ENCODE measurements around the gene C12orf54.
"Not testable (repeated sequence)": the region's sequence is repeated elsewhere in the genome, so short reads cannot be mapped to it uniquely, and the experiment has no call there.

C12orf54 gene

DNA sequence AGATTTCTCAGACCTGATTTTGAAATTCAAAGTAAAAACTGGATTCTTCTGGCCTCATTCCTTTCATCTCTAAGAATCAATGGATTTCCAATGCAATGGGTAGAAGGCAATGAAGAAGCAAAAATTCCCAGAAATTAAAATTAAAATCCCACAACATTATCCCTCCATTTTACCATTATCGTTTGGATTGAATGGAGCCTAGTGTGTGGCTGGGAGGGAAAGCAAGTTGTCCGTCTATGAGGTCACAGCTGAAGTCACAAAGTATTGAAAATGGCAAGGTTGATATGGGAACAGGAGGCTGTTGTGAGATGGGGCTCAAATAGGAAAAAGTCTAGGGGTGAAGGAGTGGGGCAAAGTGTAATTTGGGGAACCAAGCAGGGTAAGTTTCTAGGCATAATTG is at the start of gene C12orf54:
TSS of gene C12orf54 (plus strand) at position 301 of the 400 bp plus-strand sequence. CDS start 799 bp downstream, outside the sequence.
- DNase-seq (ENCODE audit: low read depth): no peak

DNA sequence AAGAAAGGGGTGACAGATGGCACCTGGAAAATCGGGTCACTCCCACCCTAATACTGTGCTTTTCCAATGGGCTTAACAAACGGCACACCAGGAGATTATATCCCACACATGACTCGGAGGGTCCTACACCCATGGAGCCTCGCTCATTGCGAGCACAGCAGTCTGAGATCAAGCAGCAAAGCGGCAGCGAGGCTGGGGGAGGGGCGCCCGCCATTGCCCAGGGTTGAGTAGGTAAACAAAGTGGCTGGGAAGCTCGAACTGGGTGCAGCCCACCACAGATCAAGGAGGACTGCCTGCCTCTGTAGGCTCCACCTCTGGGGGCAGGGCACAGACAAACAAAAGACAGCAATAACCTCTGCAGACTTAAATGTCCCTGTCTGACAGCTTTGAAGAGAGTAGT is 48.3 kb upstream of the C12orf54 start:
- DNase-seq (ENCODE audit: low read depth): not testable (repeated sequence)

DNA sequence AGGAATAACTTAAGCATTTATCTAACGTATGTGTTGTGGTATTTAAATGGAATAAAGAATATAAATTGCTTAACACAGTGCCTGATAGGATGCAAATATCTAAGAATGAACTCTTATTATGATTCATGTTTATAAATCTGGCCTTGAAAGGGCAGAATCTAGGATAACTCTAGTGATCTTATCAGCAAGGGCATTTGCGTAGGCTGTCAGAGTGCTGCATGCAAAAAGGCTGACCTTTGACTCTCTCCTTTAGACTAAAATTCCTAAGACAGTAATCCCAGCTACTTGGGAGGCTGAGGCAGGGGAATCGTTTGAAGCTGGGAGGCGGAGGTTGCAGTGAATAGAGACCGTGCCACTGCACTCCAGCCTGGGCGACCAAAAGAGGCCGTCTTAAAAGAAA is 41.2 kb upstream of the C12orf54 start:
- DNase-seq (ENCODE audit: low read depth): no peak

DNA sequence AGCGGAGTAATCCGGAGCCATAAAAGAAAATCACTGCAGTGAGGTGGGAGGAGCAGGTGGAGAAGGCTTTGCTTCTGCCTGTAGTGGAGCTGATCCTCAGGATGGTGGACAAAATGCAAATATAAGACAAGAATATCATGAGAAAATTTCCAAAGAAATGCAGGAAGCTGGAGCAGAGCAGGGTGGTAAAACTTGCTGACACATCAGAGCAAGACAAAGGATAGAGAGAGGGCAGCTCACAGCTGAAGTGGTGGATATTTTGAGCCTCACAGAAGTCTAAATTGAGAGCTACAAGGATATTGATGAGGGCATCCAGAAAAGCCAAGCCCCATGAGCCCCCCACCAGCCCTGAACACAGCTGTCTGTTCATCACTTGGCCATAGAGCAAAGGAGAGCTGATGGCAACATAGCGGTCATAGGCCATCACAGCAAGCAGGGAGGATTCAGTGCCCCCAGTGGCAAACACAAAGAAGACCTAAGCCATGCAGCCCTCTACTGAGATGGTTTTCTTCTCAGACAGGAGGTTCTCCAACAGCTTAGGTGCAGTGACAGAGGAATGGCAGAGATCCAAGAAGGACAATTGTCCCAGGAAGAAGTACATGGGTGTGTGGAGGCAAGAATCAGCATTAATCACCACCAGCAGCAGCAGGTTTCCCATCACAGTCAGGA is 40.0 kb upstream of the C12orf54 start:
- no peak for DNase-seq (ENCODE audit: low read depth)

DNA sequence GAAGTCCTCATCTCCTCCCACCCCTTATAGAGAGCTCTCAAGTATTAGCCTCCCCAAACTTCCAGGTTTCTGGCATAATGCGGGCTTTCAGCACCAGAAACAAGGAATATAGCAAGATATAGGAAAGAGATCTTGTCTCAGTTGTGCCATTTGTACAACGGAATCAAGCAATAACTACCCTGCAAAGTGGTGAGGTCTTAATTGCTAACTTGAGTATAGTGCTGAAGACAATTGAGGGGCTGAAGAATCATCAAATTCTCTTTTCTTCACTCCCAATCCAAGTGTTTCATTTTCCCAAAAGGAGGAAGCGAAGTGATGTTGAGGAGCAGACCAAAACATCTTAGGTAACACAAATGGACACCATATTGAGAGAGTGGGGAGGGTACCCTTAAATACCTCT is 36.8 kb upstream of the C12orf54 start:
- DNase-seq (ENCODE audit: low read depth): no peak

DNA sequence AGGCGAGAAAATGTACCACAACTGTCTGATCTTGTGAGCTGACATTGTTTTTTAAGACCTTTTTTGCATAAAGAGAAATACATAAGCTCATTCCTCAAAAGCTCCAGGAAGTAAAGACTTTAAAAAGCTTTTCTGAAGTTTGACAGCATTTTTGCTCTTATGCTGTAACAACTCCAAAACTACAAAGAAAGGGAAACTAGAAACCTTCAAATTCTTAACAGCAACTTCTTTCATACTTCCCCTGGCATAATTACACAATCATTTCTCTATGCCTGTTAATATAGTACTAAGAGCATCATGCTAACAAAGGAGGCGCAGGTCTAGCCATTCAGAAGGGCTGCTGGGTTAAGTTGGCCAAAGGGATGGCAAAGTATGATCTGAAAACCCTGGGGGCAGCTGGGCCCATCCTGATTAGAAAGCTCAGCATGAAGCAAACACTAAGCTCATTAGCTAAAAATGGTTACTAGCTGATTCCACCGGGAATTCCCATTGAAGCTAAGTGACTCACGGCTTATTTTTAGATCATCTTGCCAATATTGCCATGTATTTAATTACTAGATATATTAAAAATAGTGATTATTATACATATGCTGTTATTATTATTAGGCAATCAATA is 36.0 kb upstream of the C12orf54 start:
- no peak for DNase-seq (ENCODE audit: low read depth)

DNA sequence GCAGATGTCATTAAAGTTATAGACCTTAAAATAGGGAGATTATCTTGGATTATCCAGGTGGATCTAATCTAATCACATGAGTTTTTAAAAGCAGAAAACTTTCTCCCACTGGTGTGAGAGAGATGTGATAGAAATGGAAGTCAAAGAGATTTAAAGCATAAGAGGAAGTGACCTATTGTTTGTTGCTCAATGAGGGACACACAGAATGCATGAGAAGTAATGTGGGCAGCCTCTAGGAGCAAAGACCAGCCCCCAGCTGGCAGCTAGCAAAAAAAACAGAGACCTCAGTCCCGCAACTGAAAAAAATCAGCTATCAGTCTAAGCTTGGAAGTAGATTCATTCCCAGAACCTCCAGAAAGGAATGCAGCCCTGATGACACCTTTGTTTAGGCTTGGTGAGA is 34.5 kb upstream of the C12orf54 start:
- no peak for DNase-seq (ENCODE audit: low read depth)

DNA sequence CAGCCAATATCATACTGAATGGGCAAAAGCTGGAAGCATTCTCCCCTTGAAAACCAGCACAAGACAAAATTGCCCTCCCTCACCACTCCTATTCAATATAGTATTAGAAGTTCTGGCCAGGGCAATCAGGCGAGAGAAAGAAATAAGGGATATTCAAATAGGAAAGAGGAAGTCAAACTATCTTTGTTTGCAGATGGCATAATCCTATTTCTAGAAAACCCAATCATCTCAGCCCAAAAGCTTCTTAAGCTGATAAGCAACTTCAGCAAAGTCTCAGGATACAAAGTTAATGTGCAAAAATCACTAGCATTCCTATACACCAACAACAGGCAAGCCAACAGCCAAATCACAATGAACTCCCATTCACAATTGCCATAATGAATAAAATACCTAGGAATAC is 30.9 kb upstream of the C12orf54 start:
- peak; percentile 52 for DNase-seq (ENCODE audit: low read depth)

DNA sequence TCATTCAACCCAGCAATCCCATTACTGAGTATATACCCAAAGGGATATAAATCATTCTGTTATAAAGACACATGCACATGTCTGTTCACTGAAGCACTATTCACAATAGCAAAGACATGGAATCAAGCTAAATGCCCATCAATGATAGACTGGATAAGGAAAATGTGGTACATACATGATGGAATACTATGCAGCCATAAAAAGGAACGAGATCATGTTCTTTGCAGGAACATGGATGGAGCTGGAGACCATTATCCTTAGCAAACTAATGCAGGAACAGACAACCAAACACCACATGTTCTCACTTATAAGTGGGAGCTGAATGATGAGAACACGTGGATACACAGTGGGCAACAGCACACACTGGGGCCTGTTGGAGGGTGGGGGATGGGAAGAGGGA is 29.3 kb upstream of the C12orf54 start:
- DNase-seq (ENCODE audit: low read depth): not testable (repeated sequence)

DNA sequence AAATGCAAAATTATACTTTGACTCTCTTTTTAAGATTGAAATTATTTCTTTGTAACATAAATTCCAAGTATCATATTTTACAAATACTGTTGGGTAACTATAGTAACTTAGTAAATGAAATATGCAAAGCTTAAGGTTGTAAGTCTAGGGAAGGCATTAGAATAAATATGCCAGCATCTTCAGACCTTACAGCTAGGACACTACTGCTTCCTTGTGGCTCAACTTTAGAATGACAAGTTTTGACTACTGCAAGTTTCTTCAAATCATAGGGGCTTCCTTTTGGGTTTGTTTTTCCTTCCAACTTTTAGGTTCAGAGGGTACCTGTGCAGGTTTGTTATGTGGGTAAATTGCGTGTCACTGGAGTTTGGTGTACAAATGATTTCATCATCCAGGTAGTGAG is 27.6 kb upstream of the C12orf54 start:
- peak; percentile 21 for DNase-seq (ENCODE audit: low read depth)

DNA sequence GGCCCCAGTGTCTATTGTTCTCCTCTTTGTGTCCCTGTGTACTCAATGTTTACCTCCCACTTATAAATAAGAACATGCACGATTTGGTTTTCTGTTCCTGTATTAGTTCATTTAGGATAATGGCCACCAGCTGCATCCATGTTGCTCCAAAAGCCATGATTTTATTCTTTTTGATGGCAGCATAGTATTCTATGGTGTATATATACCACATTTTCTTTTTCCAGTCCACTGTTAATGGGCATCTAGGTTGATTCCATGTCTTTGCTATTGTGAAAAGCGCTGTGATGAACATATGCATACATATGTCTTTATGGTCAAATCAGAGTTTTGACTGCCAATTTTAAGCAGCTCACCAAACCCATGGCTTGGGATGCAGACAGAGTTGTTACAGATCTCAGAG is 27.2 kb upstream of the C12orf54 start:
- DNase-seq (ENCODE audit: low read depth): no peak

DNA sequence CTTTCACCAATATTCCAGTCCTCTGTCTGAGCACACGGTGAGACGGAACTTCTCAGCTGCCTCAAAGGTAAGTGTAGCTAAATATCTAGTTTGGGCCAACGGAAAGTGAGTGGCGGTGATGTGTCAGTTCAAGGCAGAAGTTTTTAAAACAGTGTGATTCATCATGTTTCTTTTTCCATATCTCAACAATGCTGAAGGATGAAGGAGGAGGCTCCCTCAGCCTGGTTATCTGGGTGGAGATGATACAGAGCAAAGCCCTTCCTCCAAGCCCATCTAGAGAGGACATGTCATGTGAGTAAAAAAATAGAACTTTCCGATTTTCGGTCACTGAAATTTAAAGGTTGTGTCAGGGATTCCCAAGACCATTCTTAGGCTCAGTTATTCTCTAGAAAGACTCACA is 23.0 kb upstream of the C12orf54 start:
- no peak for DNase-seq (ENCODE audit: low read depth)

DNA sequence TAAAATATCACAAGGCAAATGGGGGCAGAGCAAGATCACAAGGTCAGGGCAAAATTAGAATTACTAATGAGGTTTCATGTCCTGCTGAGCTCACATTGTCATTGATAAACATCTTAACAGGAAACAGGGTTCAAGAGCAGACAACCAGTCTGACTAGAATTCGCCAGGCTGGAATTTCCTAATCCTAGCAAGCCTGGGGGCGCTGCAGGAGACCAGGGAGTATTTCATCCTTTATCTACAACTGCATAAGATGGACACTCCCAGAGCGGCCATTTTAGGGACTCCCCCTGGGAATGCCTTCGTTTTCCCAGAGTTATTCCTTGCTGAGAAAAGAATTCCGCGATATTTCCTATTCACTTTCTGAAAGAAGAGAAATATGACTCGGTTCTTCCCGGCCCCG is 13.3 kb upstream of the C12orf54 start:
- not testable (repeated sequence) for DNase-seq (ENCODE audit: low read depth)

DNA sequence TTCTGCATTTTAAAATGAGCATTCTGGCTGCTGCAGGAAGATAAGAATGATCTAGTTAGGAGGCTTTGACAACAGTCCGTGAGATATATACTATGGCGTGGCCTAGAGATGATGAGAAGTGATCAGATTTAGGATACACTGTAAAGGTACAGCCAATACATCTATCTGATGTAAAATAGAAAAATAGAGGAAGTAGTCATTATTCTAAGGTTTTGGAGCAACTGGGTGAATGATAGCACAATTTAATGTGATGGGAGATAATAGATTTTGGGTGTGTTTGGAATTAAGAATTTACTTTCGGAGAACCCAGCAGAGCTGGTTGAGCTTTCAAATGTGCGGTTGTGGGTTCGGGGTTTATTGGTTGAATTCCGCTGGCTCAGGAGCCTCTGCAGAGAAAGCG is 10.0 kb upstream of the C12orf54 start, which contains the start of gene ANP32D:
TSS of gene ANP32D (plus strand) at position 301 of the 400 bp plus-strand sequence. CDS start 106 bp downstream, outside the sequence.
- no peak for DNase-seq (ENCODE audit: low read depth)

DNA sequence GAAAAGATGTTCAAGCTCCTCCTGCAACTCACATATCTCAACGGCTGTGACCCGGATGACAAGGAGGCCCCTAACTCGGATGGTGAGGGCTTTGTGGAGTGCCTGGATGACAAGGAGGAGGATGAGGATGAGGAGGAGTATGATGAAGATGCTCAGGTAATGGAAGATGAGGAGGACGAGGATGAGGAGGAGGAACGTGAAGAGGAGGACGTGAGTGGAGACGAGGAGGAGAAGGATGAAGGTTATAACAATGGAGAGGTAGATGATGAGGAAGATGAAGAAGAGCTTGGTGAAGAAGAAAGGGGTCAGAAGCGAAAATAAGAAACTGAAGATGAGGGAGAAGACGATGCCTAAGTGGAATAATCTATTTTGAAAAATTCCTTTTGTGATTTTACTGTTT is 9.2 kb upstream of the C12orf54 start:
- DNase-seq (ENCODE audit: low read depth): no peak

DNA sequence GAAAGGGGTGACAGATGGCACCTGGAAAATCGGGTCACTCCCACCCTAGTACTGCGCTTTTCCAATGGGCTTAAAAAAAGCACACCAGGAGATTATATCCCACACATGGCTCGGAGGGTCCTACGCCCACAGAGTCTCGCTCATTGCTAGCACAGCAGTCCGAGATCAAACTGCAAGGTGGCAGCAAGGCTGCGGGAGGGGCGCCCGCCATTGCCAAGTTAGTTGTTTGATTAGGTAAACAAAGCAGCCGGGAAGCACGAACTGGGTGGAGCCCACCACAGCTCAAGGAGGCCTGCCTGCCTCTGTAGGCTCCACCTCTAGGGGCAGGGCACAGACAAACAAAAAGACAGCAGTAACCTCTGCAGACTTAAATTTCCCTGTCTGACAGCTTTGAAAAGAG is 7.8 kb upstream of the C12orf54 start:
- not testable (repeated sequence) for DNase-seq (ENCODE audit: low read depth)

DNA sequence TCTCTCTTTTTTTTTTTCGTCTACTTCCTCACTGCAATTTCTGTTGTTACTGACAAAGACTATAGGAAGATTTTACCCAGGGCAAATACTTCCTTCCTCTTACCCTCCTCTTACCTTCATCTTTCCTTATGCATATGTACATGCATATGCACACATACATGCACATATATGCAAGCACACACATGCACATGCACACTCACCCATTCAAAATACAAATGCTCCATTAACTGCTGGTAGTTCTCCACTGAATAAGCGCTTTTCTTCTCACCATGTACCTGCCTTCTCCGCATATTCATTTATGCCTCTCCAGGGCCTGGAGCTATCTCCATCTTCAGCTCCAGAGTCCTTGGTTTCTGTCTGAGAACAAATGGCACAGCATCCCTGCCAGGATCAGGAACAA is 632 bp downstream of the C12orf54 start:
- no peak for DNase-seq (ENCODE audit: low read depth)

DNA sequence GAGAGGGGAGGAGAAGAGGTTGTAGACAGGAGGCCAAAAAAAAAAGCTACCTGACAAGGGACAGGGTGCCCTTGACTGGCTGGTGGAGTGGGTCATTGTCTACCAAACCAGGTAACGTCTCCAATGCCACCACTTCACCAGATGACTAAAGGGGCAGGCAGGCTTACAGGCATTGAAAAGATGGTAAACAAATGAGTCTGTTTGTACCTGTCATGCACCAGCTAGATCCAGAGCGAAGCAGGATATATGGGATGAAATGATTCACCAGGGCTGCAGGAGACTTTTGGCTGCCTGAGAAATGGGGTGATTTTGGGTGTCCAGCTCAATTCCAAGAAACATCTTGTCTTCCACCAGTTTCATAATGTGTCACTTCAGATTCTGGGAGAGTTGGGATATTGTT is 4.0 kb downstream of the C12orf54 start:
- DNase-seq (ENCODE audit: low read depth): no peak

DNA sequence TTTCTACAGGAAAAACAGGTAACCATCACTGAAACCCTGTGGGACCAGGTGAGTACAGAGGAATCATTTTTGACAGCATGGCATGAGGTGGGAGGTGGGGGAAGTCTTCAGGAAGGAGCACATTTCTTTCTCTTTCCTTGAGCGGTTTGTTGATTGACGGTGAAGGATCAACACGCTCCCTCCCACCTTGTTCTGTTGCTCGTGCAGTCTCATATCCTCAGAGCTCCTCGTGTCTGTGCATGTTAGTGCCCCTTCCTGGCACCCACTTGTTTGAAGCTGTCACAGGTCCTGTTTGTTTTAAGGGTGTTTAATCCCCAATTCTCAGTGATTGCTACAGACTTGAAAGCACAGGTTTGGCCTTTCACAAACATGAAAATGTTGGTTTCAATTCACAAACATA is 4.4 kb downstream of the C12orf54 start:
- DNase-seq (ENCODE audit: low read depth): no peak

DNA sequence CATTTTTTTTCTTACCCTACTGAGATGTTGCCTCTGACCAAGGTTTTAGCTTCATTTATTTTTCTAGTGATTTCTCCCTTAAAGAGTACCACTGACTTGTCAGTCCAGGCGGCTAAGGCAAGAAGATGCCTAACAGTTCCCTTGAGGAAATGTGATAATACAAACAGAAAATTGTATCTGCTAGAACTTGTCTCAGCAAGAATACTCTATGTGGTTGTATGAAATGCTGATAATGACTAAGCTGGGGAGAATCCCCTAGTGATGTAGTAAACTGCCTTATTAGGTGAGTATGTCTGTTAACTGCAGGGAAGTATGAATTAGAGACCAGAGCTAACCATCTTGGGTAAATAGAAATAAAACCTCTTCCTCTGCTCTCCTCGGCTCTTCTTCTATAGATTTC is 6.7 kb downstream of the C12orf54 start:
- DNase-seq (ENCODE audit: low read depth): no peak

DNA sequence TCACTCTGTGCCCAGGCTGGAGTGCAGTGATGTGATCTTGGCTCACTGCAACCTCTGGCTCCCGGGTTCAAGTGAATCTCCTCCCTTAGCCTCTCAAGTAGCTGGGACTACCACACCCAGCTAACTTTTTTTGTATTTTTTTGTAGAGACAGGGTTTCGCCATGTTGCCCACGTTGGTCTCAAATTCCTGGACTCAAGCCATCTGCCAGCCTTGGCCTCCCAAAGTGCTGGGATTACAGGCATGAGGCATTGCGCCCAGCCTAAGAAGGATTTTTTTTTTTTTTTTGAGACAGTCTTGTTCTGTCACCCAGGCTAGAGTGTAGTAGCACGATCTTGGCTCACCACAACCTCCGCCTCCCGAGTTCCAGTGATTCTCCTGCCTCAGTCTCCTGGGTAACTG is 7.2 kb downstream of the C12orf54 start:
- not testable (repeated sequence) for DNase-seq (ENCODE audit: low read depth)

DNA sequence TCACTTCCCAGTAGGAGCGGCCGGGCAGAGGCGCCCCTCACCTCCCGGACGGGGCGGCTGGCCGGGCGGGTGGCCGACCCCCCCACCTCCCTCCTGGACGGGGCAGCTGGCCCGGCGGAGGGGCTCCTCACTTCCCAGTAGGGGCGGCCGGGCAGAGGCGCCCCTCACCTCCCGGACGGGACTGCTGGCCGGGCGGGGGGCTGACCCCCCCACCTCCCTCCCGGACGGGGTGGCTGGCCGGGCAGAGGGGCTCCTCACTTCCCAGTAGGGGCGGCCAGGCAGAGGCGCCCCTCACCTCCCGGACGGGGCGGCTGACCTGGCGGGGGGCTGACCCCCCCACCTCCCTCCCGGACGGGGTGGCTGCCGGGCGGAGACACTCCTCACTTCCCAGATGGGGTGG is 18.0 kb downstream of the C12orf54 start:
- not testable (repeated sequence) for DNase-seq (ENCODE audit: low read depth)

DNA sequence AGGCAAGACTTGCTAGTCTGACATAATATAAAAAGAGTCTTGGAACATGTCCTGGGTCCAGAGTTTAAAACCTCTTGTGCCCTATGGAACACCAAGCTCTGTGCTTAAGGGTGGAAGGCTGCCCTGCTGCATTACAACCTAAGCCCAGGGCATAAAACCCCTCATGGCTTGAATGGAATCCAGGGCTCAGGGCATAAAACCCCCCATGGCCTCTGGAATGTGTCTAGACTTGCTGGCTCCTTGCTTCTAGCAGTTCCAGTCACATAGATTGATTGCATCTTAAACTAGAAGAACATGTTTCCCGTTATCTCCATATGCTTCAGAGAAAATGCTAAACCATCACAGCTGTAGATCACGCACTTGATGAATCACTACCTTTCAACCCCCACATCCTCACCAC is 24.5 kb downstream of the C12orf54 start:
- DNase-seq (ENCODE audit: low read depth): not testable (repeated sequence)

DNA sequence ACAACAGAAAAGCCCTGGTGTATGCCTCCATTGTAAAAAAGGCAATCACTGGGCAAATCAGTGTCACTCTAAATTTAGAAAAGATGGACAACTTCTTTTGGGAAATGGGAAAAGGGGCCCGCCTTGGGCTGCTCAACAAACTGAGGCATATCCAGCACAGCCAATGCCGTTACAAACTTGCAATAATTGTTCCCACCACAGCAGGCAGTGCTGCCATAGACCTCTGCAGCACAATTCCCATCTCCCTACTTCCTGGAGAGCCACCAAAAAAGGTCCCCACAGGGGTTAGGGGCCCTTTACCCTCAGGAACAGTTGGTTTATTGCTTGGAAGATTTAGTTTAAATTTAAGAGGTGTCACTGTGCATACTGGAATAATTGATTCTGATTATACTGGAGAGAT is 26.7 kb downstream of the C12orf54 start:
- no peak for DNase-seq (ENCODE audit: low read depth)

Measured in CMK (cell line).